ENCODE results near the gene ODAD3.

DNA sequence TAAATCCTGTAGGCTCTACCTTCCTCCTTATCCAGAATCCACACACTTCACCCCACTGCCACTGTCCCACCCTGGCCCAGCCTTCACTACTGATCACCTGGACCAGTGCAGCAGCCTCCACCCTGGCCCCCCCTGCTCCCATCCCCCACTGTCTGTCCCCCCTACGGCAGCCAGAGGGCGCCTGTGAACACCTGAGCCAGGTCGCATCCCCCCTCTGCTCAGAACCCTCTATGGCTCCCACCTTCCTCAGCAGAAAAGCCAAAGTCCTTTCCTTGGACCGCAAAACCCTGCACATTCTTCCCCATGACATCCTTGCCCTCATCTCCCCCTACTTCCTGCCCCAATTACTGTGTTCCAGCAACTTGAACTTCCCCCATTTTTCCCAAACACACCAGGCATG is 25.3 kb upstream of the ODAD3 start:
- no peak for TF ChIP-seq POLR2A (IDR thresholded peaks at IDR 0.05)
- TF ChIP-seq, protein P1, sequence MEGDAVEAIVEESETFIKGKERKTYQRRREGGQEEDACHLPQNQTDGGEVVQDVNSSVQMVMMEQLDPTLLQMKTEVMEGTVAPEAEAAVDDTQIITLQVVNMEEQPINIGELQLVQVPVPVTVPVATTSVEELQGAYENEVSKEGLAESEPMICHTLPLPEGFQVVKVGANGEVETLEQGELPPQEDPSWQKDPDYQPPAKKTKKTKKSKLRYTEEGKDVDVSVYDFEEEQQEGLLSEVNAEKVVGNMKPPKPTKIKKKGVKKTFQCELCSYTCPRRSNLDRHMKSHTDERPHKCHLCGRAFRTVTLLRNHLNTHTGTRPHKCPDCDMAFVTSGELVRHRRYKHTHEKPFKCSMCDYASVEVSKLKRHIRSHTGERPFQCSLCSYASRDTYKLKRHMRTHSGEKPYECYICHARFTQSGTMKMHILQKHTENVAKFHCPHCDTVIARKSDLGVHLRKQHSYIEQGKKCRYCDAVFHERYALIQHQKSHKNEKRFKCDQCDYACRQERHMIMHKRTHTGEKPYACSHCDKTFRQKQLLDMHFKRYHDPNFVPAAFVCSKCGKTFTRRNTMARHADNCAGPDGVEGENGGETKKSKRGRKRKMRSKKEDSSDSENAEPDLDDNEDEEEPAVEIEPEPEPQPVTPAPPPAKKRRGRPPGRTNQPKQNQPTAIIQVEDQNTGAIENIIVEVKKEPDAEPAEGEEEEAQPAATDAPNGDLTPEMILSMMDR (IDR thresholded peaks at IDR 0.05) = no peak

All from stomach (tissue), 4 donors.